Neutrophil (primary cell): Measurements from ENCODE around the gene CDK3.
A peak's percentile ranks its signal among the peaks of the same experiment; 100 is the strongest.
"Not testable (repeated sequence)": the region's sequence is repeated elsewhere in the genome, so short reads cannot be mapped to it uniquely, and the experiment has no call there.

ENCODE experiments used
- H3K27ac ChIP-seq: fragments of 200-600 bp; sonication (generic); 2 replicates; pipeline ENCODE4 v1.5.1; 2016; ENCODE audit warnings: mild to moderate bottlenecking, moderate library complexity
- H3K27me3 ChIP-seq: fragments of 200-600 bp; sonication (generic); 2 replicates; pipeline ENCODE4 v1.6.0; 2016; ENCODE audit warnings: mild to moderate bottlenecking
- H3K36me3 ChIP-seq: fragments of 200-600 bp; sonication (generic); 2 replicates; pipeline ENCODE4 v1.5.1; 2017
- H3K4me1 ChIP-seq, 2 experiments: fragments of 200-600 bp in 1 of 2; sonication (generic) in 1 of 2; 1 replicate in 1 of 2; 2 replicates in 1 of 2; pipeline versions ENCODE4 v1.5.1 to v1.6.1; 2013 to 2016; ENCODE audit warnings: low read depth in 1 of 2, low read length in 1 of 2, mild to moderate bottlenecking in 1 of 2, moderate library complexity in 1 of 2; ENCODE audit not compliant: control insufficient read depth in 1 of 2, insufficient read depth in 1 of 2
- H3K4me3 ChIP-seq, 2 experiments: fragments of 200-600 bp in 1 of 2; sonication (generic) in 1 of 2; 1 replicate in 1 of 2; 2 replicates in 1 of 2; pipeline ENCODE4 v1.5.1; 2013 to 2016; ENCODE audit warnings: low read depth in 1 of 2, low read length in 1 of 2, mild to moderate bottlenecking in 1 of 2, moderate library complexity in 1 of 2
- H3K9me3 ChIP-seq: fragments of 200-600 bp; sonication (generic); 2 replicates; pipeline ENCODE4 v1.5.1; 2016
- TF ChIP-seq, protein P1 (sequence below): fragments of 200-600 bp; sonication (generic); IDR thresholded peaks from 2 replicates; pipeline ENCODE4 v1.5.1; 2016; ENCODE audit warnings: antibody characterized with exemption

Gene CDK3

DNA sequence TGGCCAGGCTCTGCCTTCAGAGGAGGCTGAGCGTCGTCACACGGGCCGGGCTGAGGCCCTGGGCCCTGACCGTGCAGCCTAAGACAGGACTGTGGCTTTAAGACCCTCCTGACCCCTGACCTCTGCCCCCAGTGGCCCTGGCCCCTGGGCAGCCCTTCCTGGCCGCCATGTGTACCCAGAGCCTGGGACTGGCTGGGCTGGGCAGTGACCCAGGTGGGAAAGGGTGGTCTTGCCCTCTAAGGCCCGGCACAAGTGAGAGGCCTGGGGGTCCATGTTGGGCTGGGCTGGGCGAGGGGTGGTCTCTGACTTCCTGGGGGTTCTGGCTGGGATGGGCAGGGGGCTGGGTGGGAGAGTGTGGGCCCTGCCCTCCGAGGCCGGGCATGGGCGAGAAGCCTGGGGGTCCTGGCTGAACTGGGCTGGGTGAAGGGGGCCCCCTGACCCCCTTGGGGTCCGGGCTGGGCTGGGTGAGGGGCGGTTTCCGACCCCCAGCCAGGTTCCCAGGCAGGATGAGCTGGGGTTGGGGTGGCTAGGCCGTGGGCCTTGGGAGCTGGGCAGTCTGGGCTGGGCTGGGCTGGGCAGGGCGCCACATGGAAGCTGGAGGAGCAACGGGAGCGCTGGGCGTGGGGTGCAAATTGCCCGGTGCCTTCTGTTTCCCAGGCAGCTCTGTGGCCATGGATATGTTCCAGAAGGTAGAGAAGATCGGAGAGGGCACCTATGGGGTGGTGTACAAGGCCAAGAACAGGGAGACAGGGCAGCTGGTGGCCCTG is at the start of gene CDK3:
Gene CDK3 (plus strand): TSS at position 101 of the 767 bp plus-strand sequence. CDS start 571 bp downstream, at position 672.
- Histone ChIP-seq H3K4me1 (peaks cover 20 to 23% of the 10 kb centered on the region in 2 experiments), H3K4me3 (no peak within 1 kb of the TSS), H3K9me3 (no peaks in the 10 kb centered on the region), H3K27ac (no peak within 1 kb of the TSS), H3K36me3 (peaks cover 24% of the 10 kb centered on the region), H3K27me3 (no peaks in the 10 kb centered on the region)
- TF ChIP-seq, protein P1, sequence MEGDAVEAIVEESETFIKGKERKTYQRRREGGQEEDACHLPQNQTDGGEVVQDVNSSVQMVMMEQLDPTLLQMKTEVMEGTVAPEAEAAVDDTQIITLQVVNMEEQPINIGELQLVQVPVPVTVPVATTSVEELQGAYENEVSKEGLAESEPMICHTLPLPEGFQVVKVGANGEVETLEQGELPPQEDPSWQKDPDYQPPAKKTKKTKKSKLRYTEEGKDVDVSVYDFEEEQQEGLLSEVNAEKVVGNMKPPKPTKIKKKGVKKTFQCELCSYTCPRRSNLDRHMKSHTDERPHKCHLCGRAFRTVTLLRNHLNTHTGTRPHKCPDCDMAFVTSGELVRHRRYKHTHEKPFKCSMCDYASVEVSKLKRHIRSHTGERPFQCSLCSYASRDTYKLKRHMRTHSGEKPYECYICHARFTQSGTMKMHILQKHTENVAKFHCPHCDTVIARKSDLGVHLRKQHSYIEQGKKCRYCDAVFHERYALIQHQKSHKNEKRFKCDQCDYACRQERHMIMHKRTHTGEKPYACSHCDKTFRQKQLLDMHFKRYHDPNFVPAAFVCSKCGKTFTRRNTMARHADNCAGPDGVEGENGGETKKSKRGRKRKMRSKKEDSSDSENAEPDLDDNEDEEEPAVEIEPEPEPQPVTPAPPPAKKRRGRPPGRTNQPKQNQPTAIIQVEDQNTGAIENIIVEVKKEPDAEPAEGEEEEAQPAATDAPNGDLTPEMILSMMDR, result no peak

DNA sequence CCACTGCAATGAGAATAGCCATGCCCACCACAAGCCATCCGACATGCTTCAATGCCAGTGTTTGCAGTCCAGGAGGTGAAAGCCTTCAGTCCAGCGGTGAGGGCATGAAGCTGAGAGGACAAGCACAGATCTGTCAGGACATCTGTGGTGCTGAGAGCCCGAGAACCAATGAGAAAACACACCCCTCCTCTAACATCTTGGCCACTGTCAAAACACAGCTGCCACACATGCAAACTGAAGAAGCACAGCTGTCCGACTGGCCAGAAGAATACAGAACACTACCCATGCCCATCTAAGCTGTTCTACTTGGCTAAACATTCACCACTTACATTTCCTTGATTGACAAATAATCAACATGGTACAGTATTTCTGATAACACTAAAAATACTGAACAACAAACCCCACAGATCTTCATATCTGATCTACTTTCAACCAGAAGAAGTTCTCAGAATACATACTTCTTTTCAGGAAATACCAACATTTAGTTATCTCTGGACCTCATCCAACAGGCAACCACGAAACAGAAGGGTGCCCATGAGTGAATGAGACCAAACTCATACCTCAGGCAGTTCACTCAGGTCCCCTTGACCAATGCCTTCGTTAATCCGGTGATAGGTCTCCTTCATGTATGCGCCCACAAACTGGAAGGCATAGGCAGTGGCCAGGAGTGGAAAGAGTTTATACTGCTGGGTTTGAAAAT is 49.6 kb upstream of the CDK3 start:
- Histone ChIP-seq H3K4me3 (no peak overlapping the region), H3K4me1 (no peaks in the 10 kb centered on the region), H3K36me3 (peaks cover 99% of the 10 kb centered on the region), H3K9me3 (no peaks in the 10 kb centered on the region), H3K27me3 (no peaks in the 10 kb centered on the region), H3K27ac (no peak overlapping the region)
- TF ChIP-seq, protein P1, result no peak

DNA sequence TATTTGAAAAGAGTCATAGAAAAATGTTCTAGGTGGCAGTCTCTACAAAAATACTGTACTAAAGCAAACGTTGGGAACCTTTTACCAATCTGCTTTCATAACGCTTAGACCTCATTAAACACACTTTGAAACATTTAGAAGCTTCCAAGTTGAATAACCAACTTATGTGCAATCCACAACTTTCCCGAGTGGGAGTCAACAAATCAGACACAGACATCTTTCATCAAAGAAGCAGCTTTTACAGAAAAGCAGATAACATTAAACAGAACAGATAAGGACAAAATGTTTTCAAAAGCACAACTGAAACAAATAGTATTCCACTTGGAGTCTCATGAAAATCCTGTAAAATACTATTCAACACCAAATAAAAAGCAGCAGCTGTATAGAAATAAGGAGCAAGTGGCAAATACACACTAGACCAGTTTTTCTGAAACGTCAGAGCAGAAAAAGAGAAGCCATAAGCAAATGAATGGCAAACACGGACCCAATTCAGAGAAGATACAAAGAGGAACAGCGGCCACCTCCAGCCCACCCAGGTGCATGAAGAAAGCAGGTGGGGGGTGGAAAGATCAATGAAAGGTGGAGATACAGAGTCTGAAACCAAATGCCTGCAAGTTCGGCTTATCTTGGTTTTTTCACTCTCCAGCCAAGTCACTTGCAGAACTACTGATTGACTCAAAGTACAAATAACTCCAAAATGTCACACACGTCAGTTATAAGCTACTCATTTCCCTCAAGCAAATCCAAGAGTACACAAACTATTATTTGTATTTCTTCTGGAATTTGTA is 41.4 kb upstream of the CDK3 start:
- Histone ChIP-seq H3K4me1 (peaks cover 21 to 25% of the 10 kb centered on the region in 2 experiments), H3K4me3 (no peak overlapping the region), H3K27ac (peak overlapping the region; percentile 51), H3K9me3 (no peaks in the 10 kb centered on the region), H3K36me3 (peaks cover 68% of the 10 kb centered on the region), H3K27me3 (no peaks in the 10 kb centered on the region)
- TF ChIP-seq, protein P1, result no peak

DNA sequence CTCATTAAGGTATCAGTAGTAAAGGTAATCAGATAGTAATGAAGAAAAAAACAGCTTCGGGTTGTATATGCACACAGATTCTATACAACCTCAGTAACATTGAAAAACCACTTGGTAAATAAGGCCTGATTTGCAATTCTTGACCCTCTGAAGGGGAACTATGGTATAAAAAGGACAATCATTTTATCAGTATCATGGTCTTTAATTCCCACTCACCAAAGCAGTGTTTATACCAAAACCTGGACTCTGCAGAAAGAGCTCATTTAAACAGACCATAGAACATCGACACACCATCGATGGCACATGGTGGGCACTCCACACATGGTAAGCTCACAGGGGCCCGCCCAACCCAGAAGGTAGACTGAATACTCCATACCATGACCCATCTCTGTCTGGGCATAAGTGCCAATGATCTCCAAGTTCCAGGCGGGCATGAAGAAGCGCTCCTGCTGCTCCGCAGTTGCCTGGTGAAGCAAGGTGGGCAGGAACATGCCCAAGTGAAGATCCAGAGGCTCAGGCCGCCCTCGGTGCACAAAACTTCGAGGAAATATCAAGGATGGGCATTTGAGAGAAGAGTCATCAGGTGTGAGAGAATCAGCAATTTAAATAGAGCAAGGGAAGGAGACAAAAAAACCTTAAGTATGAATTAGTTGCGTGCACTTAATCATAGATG is 40.7 kb upstream of the CDK3 start:
- H3K4me3 ChIP-seq, result no peak overlapping the region
- peak overlapping the region; percentile 51 for H3K27ac ChIP-seq
- H3K27me3 ChIP-seq, result no peaks in the 10 kb centered on the region
- TF ChIP-seq, protein P1, result no peak
- H3K9me3 ChIP-seq, result no peaks in the 10 kb centered on the region
- peaks cover 62% of the 10 kb centered on the region for H3K36me3 ChIP-seq
- H3K4me1 ChIP-seq, result peaks cover 27 to 32% of the 10 kb centered on the region in 2 experiments

DNA sequence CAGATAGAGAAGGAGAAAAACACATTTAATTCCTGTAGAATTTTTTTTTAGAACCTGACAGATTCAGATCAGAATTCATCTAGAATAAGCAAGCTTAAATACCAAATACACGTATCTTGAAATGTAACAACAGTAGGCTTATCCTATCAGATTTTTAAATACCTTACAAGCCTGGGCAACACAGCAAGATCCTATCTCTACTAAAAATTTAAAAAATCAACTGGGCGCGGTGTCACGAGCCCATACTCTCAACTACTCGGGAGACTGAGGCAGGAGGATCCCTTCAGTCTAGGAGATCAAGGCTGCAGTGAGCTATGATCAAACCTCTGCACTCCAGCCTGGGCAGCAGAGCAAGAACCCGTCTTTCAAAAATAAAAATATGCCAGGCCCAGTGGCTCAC is 35.2 kb upstream of the CDK3 start:
- Histone ChIP-seq H3K4me3 (no peak overlapping the region), H3K36me3 (peaks cover 24% of the 10 kb centered on the region)
- TF ChIP-seq, protein P1, result no peak

DNA sequence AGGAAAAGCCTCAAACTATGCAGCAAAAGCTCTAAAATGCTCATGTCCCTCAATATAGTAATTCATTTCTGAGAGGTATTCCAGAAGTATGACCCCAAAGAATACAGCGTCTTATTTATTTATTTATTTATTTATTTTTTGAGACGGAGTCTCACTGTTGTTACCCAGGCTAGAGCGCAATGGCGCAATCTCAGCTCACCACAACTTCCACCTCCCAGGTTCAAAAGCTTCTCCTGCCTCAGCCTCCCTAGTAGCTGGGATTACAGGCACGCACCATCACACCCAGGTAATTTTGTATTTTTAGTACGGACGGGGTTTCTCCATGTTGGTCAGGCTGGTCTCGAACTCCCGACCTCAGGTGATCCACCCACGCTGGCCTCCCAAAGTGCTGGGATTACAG is 31.6 kb upstream of the CDK3 start:
- Histone ChIP-seq H3K27ac (peak overlapping the region; percentile 96), H3K36me3 (peaks cover 37% of the 10 kb centered on the region), H3K4me1 (peaks cover 72 to 82% of the 10 kb centered on the region in 2 experiments), H3K4me3 (peak overlapping the region; percentile 50 to 56)
- not testable (repeated sequence) for H3K9me3 ChIP-seq, H3K27me3 ChIP-seq

More for the DNA sequence above, 35.2 kb upstream of the CDK3 start:
- Histone ChIP-seq H3K27ac (peak overlapping the region; percentile 51), H3K4me1 (peaks cover 55 to 66% of the 10 kb centered on the region in 2 experiments), H3K27me3 (no peaks in the 10 kb centered on the region), H3K9me3 (no peaks in the 10 kb centered on the region)
